CD4-positive, alpha-beta memory T cell (primary cell): Measurements from ENCODE around the gene VSIG8. TPM values are rescaled to one million over a fixed set of nuclear protein-coding genes. Genes with fewer than 3 reads are reported as not detected.

Experiments used
- CTCF ChIA-PET: fragments of 350-600 bp; sonication (Branson Sonifier 250); formaldehyde crosslinking; loops from one replicate; lab custom pipeline; 2021; ENCODE audit warnings: inconsistent platforms; ENCODE audit not compliant: partially characterized antibody; lab: Charles Lee
- POLR2A ChIA-PET: fragments of 350-600 bp; sonication (Branson Sonifier 250); formaldehyde crosslinking; loops from one replicate; lab custom pipeline; 2021; ENCODE audit not compliant: partially characterized antibody; lab: Charles Lee
- DNase-seq, 5 donors: peaks; one replicate each; pipeline versions ENCODE4 v3.0.0 to v3.0.0-alpha.2; 2020 to 2022; ENCODE audit warnings: mixed read lengths in 1 of 5
- H3K27ac ChIP-seq: one replicate; pipeline ENCODE4 v1.7.0; 2013; ENCODE audit warnings: low read depth, low read length
- H3K27me3 ChIP-seq: 2 replicates; pipeline ENCODE4 v1.7.0; 2013; ENCODE audit warnings: mild to moderate bottlenecking, low read length, moderate library complexity; ENCODE audit not compliant: insufficient read depth
- H3K36me3 ChIP-seq: 2 replicates; pipeline ENCODE4 v1.7.0; 2013; ENCODE audit warnings: mild to moderate bottlenecking, low read length, moderate library complexity; ENCODE audit not compliant: insufficient read depth
- H3K4me1 ChIP-seq: 2 replicates; pipeline ENCODE4 v1.7.0; 2013; ENCODE audit warnings: mild to moderate bottlenecking, low read length, moderate library complexity; ENCODE audit not compliant: insufficient read depth
- H3K4me3 ChIP-seq, 2 donors: one replicate each; pipeline ENCODE4 v1.7.0; 2013; ENCODE audit warnings: low read length in 2 of 2, mild to moderate bottlenecking in 1 of 2
- H3K9me3 ChIP-seq, 2 donors: one replicate each; pipeline ENCODE4 v1.7.0; 2013; ENCODE audit warnings: low read length in 2 of 2, control low read depth in 1 of 2; ENCODE audit not compliant: control insufficient read depth in 1 of 2
- H3K27ac Mint-ChIP-seq, 7 donors: one replicate each; pipeline ENCODE4 v1.8.0; 2020 to 2021; ENCODE audit warnings: mixed read lengths in 7 of 7, mild to moderate bottlenecking in 6 of 7, inconsistent platforms in 3 of 7, moderate library complexity in 3 of 7
- H3K27me3 Mint-ChIP-seq, 2 donors: one replicate each; pipeline ENCODE4 v1.8.0; 2020 to 2021; ENCODE audit warnings: mixed read lengths in 2 of 2
- H3K36me3 Mint-ChIP-seq, 2 donors: one replicate each; pipeline ENCODE4 v1.8.0; 2020 to 2021; ENCODE audit warnings: mixed read lengths in 2 of 2, inconsistent platforms in 1 of 2, mild to moderate bottlenecking in 1 of 2
- H3K4me1 Mint-ChIP-seq, 4 donors: one replicate each; pipeline ENCODE4 v1.8.0; 2020 to 2021; ENCODE audit warnings: mixed read lengths in 4 of 4, mild to moderate bottlenecking in 1 of 4
- H3K4me3 Mint-ChIP-seq, 8 donors: one replicate each; pipeline ENCODE4 v1.8.0; 2020 to 2021; ENCODE audit warnings: mixed read lengths in 8 of 8, mild to moderate bottlenecking in 7 of 8, moderate library complexity in 6 of 8, inconsistent platforms in 3 of 8
- H3K9me3 Mint-ChIP-seq, 8 donors: one replicate each; pipeline ENCODE4 v1.8.0; 2020 to 2021; ENCODE audit warnings: mixed read lengths in 8 of 8, mild to moderate bottlenecking in 5 of 8, inconsistent platforms in 3 of 8, moderate library complexity in 1 of 8
- intact Hi-C: fragments of 100-400 bp; cut with micrococcal nuclease; formaldehyde crosslinking; loops from one replicate; pipeline ENCODE4 v1.15.1; 2023
- polyA plus RNA-seq, 2 donors: library from polyadenylated mRNA; unstranded; fragments of 300-500 nt; fragmentation: Illumina TruSeq; gene quantifications; one replicate each; pipeline ENCODE4 v1.2.3, GENCODE V29; 2021
- total RNA-seq, 2 experiments: library from RNA; stranded (reverse); gene quantifications; one replicate each; pipeline ENCODE4 v1.2.3, GENCODE V29; 2021

The VSIG8 gene
- total and polyA plus RNA-seq, 4 experiments from 2014 or later = not detected

GRCh38 chr1:159895836-159896545 is 33.5 kb upstream of the VSIG8 start:
- intact Hi-C loops = no loop called here
- no peaks in the 10 kb centered on the region for H3K9me3 Mint-ChIP-seq
- H3K9me3 ChIP-seq = no peaks in the 10 kb centered on the region
- no peak overlapping the region for H3K4me3 Mint-ChIP-seq
- H3K27me3 ChIP-seq = no peaks in the 10 kb centered on the region
- H3K4me1 ChIP-seq = peaks cover 5% of the 10 kb centered on the region
- POLR2A ChIA-PET = interaction anchor here (1.4 to 2.2 kb wide), 2 partner anchors 28 kb away, joined by 4 to 14 read pairs; partner anchors contain the start of gene TAGLN2
- H3K36me3 ChIP-seq = no peaks in the 10 kb centered on the region
- CTCF ChIA-PET = interaction anchor here (7.3 to 13.8 kb wide), 3 partner anchors 97 to 112 kb away, joined by 73 to 571 read pairs (median 116); partner anchors contain the start of genes DUSP23 and FCRL6
- H3K4me1 Mint-ChIP-seq = peaks cover 4 to 13% (median 7%) of the 10 kb centered on the region in 4 donors
- no peaks in the 10 kb centered on the region for H3K36me3 Mint-ChIP-seq
- no peak for DNase-seq
- no peak overlapping the region for H3K27ac ChIP-seq
- peak overlapping the region in 1 of 7 donors; percentile 24 for H3K27ac Mint-ChIP-seq
- peaks cover 0 to 2% of the 10 kb centered on the region in 2 donors for H3K27me3 Mint-ChIP-seq
- H3K4me3 ChIP-seq = no peak overlapping the region

- CTCF ChIA-PET = interaction anchor here (0.5 to 13.8 kb wide), 4 partner anchors 96 to 459 kb away, joined by 4 to 571 read pairs (median 94); partner anchors contain the start of genes DUSP23 and FCRL6
- Mint-ChIP-seq H3K36me3 (no peaks in the 10 kb centered on the region), H3K4me1 (peaks cover 6 to 8% (median 7%) of the 10 kb centered on the region in 4 donors), H3K4me3 (no peak overlapping the region), H3K27me3 (no peaks in the 10 kb centered on the region), H3K9me3 (no peaks in the 10 kb centered on the region), H3K27ac (peak overlapping the region in 1 of 7 donors; percentile 63)
- Histone ChIP-seq H3K9me3 (no peaks in the 10 kb centered on the region), H3K4me1 (peaks cover 7% of the 10 kb centered on the region), H3K36me3 (no peaks in the 10 kb centered on the region), H3K4me3 (no peak overlapping the region), H3K27ac (no peak overlapping the region), H3K27me3 (no peaks in the 10 kb centered on the region)
- POLR2A ChIA-PET = interaction anchor here (2.2 kb wide), 1 partner anchor 29 kb away, joined by 14 read pairs; the partner anchor contains the start of gene TAGLN2
- intact Hi-C loops = no loop called here
- no peak for DNase-seq
Measured at GRCh38 chr1:159895286-159895685, 32.8 kb upstream of the VSIG8 start.

- Histone ChIP-seq H3K4me1 (peaks cover 17% of the 10 kb centered on the region), H3K27ac (no peak overlapping the region), H3K36me3 (no peaks in the 10 kb centered on the region), H3K4me3 (no peak overlapping the region), H3K9me3 (no peaks in the 10 kb centered on the region), H3K27me3 (no peaks in the 10 kb centered on the region)
- ChIA-PET POLR2A (interaction anchor here (1.3 to 5.3 kb wide), 5 partner anchors 31 to 112 kb away, joined by 3 to 62 read pairs (median 14); partner anchors contain the start of genes DUSP23, SLAMF8 and TAGLN2), CTCF (interaction anchor here (0.7 to 13.8 kb wide), 34 partner anchors 8 to 759 kb away, joined by 3 to 571 read pairs (median 6); partner anchors contain the start of genes DUSP23, FCRL6, IGSF9 and TAGLN2)
- no peak overlapping the region for H3K4me3 Mint-ChIP-seq
- no peaks in the 10 kb centered on the region for H3K27me3 Mint-ChIP-seq
- intact Hi-C loops = loop anchor here (2.0 to 5.0 kb wide), 2 partner anchors 41 to 52 kb away; partner anchors contain the start of gene IGSF9
- H3K27ac Mint-ChIP-seq = peak overlapping the region in 2 of 7 donors; percentile 2 to 11
- no peaks in the 10 kb centered on the region for H3K36me3 Mint-ChIP-seq
- no peaks in the 10 kb centered on the region for H3K9me3 Mint-ChIP-seq
- peaks cover 13 to 22% (median 17%) of the 10 kb centered on the region in 4 donors for H3K4me1 Mint-ChIP-seq
- no peak for DNase-seq
Measured at GRCh38 chr1:159892944-159893343, 30.5 kb upstream of the VSIG8 start.

GRCh38 chr1:159891275-159892157 is 29.1 kb upstream of the VSIG8 start:
- Mint-ChIP-seq H3K27ac (peak overlapping the region in 3 of 7 donors; percentile 39 to 85 (median 68)), H3K9me3 (no peaks in the 10 kb centered on the region), H3K4me1 (peaks cover 13 to 22% (median 17%) of the 10 kb centered on the region in 4 donors), H3K36me3 (no peaks in the 10 kb centered on the region), H3K27me3 (no peaks in the 10 kb centered on the region), H3K4me3 (no peak overlapping the region)
- CTCF ChIA-PET = interaction anchor here (0.6 to 13.8 kb wide), 38 partner anchors 9 to 731 kb away, joined by 3 to 571 read pairs (median 6); partner anchors contain the start of genes DUSP23, FCRL6, IGSF9 and TAGLN2
- POLR2A ChIA-PET = interaction anchor here (3.7 to 5.3 kb wide), 3 partner anchors 32 to 111 kb away, joined by 14 to 62 read pairs (median 21); partner anchors contain the start of genes DUSP23 and TAGLN2
- H3K27ac ChIP-seq = no peak overlapping the region
- H3K27me3 ChIP-seq = no peaks in the 10 kb centered on the region
- H3K4me1 ChIP-seq = peaks cover 17% of the 10 kb centered on the region
- intact Hi-C loops = loop anchor here (1.0 to 5.0 kb wide), 8 partner anchors 32 to 759 kb away; partner anchors contain the start of genes DUSP23 and IGSF9
- no peaks in the 10 kb centered on the region for H3K36me3 ChIP-seq
- no peak overlapping the region for H3K4me3 ChIP-seq
- no peaks in the 10 kb centered on the region for H3K9me3 ChIP-seq
- DNase-seq = peak; percentile 67 to 74 (median 72)

GRCh38 chr1:159890390-159890789 is 27.9 kb upstream of the VSIG8 start:
- H3K4me3 Mint-ChIP-seq = no peak overlapping the region
- Histone ChIP-seq H3K27ac (no peak overlapping the region), H3K27me3 (no peaks in the 10 kb centered on the region), H3K36me3 (no peaks in the 10 kb centered on the region), H3K4me1 (peaks cover 17% of the 10 kb centered on the region), H3K9me3 (no peaks in the 10 kb centered on the region), H3K4me3 (no peak overlapping the region)
- ChIA-PET CTCF (interaction anchor here (0.6 to 13.8 kb wide), 17 partner anchors 9 to 676 kb away, joined by 3 to 571 read pairs (median 6); partner anchors contain the start of genes DUSP23, FCRL6 and TAGLN2), POLR2A (interaction anchor here (0.6 to 5.3 kb wide), 7 partner anchors 33 to 110 kb away, joined by 3 to 62 read pairs (median 6); partner anchors contain the start of genes DUSP23, FCRL6, SLAMF8 and TAGLN2)
- H3K9me3 Mint-ChIP-seq = no peaks in the 10 kb centered on the region
- peaks cover 13 to 22% (median 17%) of the 10 kb centered on the region in 4 donors for H3K4me1 Mint-ChIP-seq
- intact Hi-C loops = loop anchor here (5.0 kb wide), 1 partner anchor 38 kb away; no protein-coding TSS in a partner anchor
- no peaks in the 10 kb centered on the region for H3K27me3 Mint-ChIP-seq
- H3K27ac Mint-ChIP-seq = peak overlapping the region in 1 of 7 donors; percentile 2
- DNase-seq = no peak
- H3K36me3 Mint-ChIP-seq = no peaks in the 10 kb centered on the region

- H3K9me3 Mint-ChIP-seq = no peaks in the 10 kb centered on the region
- intact Hi-C loops = loop anchor here (5.0 kb wide), 1 partner anchor 38 kb away; no protein-coding TSS in a partner anchor
- no peak for DNase-seq
- no peak overlapping the region for H3K27ac ChIP-seq
- peaks cover 13 to 22% (median 17%) of the 10 kb centered on the region in 4 donors for H3K4me1 Mint-ChIP-seq
- H3K27me3 ChIP-seq = no peaks in the 10 kb centered on the region
- H3K4me3 ChIP-seq = no peak overlapping the region
- no peaks in the 10 kb centered on the region for H3K27me3 Mint-ChIP-seq
- H3K27ac Mint-ChIP-seq = peak overlapping the region in 4 of 7 donors; percentile 2 to 90 (median 26)
- ChIA-PET CTCF (interaction anchor here (0.6 to 13.8 kb wide), 15 partner anchors 8 to 758 kb away, joined by 3 to 571 read pairs (median 6); partner anchors contain the start of genes DUSP23, FCRL6 and TAGLN2), POLR2A (interaction anchor here (1.2 to 5.3 kb wide), 6 partner anchors 34 to 109 kb away, joined by 3 to 62 read pairs (median 10); partner anchors contain the start of genes DUSP23, FCRL6, SLAMF8 and TAGLN2)
- H3K4me3 Mint-ChIP-seq = no peak overlapping the region
- H3K4me1 ChIP-seq = peaks cover 17% of the 10 kb centered on the region
- H3K36me3 Mint-ChIP-seq = no peaks in the 10 kb centered on the region
- no peaks in the 10 kb centered on the region for H3K36me3 ChIP-seq
- H3K9me3 ChIP-seq = no peaks in the 10 kb centered on the region
Measured at GRCh38 chr1:159889821-159890252, 27.4 kb upstream of the VSIG8 start.
